ENCODE data around the gene DOK6.

Gene DOK6

GRCh38 chr18:69754108-69754507, 353.4 kb downstream of the DOK6 start:
- TF ChIP-seq CTCF (IDR thresholded peaks at IDR 0.05; ENCODE audit: borderline replicate concordance, insufficient read depth, low read depth, low read length), result no peak

GRCh38 chr18:69755041-69755440, 354.4 kb downstream of the DOK6 start:
- no peak for TF ChIP-seq CTCF (IDR thresholded peaks at IDR 0.05; ENCODE audit: borderline replicate concordance, insufficient read depth, low read depth, low read length)
- H3K4me3 ChIP-seq (ENCODE audit: low read depth, low read length), result no peak overlapping the region

More at GRCh38 chr18:69754108-69754507, 353.4 kb downstream of the DOK6 start:
- no peak overlapping the region for H3K4me3 ChIP-seq (ENCODE audit: low read depth, low read length)

- H3K4me3 ChIP-seq (ENCODE audit: low read depth, low read length), result no peak overlapping the region
- TF ChIP-seq CTCF (IDR thresholded peaks at IDR 0.05; ENCODE audit: borderline replicate concordance, insufficient read depth, low read depth, low read length), result no peak
Measured at GRCh38 chr18:69755856-69756496, 355.3 kb downstream of the DOK6 start.

GRCh38 chr18:69757733-69758132, 357.0 kb downstream of the DOK6 start:
- no peak for TF ChIP-seq CTCF (IDR thresholded peaks at IDR 0.05; ENCODE audit: borderline replicate concordance, insufficient read depth, low read depth, low read length)

GRCh38 chr18:69758458-69758857, 357.8 kb downstream of the DOK6 start:
- no peak for TF ChIP-seq CTCF (IDR thresholded peaks at IDR 0.05; ENCODE audit: borderline replicate concordance, insufficient read depth, low read depth, low read length)
- no peak overlapping the region for H3K4me3 ChIP-seq (ENCODE audit: low read depth, low read length)

More at GRCh38 chr18:69757733-69758132, 357.0 kb downstream of the DOK6 start:
- H3K4me3 ChIP-seq (ENCODE audit: low read depth, low read length), result no peak overlapping the region

GRCh38 chr18:69759046-69759445, 358.4 kb downstream of the DOK6 start:
- no peak overlapping the region for H3K4me3 ChIP-seq (ENCODE audit: low read depth, low read length)
- no peak for TF ChIP-seq CTCF (IDR thresholded peaks at IDR 0.05; ENCODE audit: borderline replicate concordance, insufficient read depth, low read depth, low read length)

- H3K4me3 ChIP-seq (ENCODE audit: low read depth, low read length), result no peak overlapping the region
Measured at GRCh38 chr18:69763002-69763401, 362.3 kb downstream of the DOK6 start.

More at GRCh38 chr18:69763002-69763401, 362.3 kb downstream of the DOK6 start:
- no peak for TF ChIP-seq CTCF (IDR thresholded peaks at IDR 0.05; ENCODE audit: borderline replicate concordance, insufficient read depth, low read depth, low read length)

All from GM12875 (cell line).